Suprapubic skin (tissue), 4 donors: Measurements from ENCODE around the gene OR2A5.

Experiments used
- POLR2A ChIP-seq, 2 donors: fragments of 450-650 bp; IDR thresholded peaks; one replicate each; pipeline ENCODE4 v1.6.1; 2017; ENCODE audit warnings: antibody characterized with exemption in 2 of 2, mild to moderate bottlenecking in 2 of 2, moderate library complexity in 2 of 2
- POLR2AphosphoS5 ChIP-seq, 3 donors: sonication (generic); formaldehyde crosslinking; IDR thresholded peaks; one replicate each; pipeline ENCODE4 v1.6.1; 2017; ENCODE audit warnings: antibody characterized with exemption in 3 of 3
- TF ChIP-seq, protein P1 (sequence below), 2 donors: fragments of 200-600 bp in 1 of 2; fragments of 450-650 bp in 1 of 2; sonication (generic) in 1 of 2; IDR thresholded peaks; one replicate each; pipeline ENCODE4 v1.5.1; 2016 to 2019; ENCODE audit warnings: antibody characterized with exemption in 2 of 2, mild to moderate bottlenecking in 1 of 2, moderate library complexity in 1 of 2

DNA sequence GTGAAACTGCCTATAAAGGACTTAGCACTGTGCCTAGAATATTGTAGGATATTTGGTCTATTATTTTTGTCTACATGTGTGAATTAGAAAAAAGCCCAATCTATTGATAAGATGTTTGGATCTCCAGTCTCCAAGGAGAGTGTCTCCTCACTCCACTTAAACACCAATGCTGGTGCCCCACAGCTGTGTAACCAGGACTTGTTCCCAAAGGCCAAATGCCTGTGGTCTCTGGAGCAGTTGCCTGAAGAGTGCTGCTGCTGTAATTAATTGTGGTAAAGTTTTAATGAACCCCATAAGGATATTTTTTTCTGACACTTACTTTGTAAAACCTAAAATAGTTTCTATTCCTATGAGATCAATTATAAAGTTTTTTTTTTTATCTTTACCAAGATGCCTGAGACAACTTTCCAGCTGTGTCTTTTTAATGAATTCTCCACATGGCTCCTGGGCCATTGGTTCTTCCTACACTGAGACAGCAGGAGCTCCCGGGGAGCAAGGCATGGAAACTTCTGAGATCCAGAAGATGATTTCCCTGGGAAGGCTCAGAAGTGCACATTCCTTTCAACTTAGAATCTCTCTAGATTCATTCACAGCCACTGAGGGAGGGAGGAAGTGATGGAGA is 11.2 kb upstream of the OR2A5 start:
- no peak for TF ChIP-seq POLR2A (IDR thresholded peaks at IDR 0.05)
- TF ChIP-seq, protein P1, sequence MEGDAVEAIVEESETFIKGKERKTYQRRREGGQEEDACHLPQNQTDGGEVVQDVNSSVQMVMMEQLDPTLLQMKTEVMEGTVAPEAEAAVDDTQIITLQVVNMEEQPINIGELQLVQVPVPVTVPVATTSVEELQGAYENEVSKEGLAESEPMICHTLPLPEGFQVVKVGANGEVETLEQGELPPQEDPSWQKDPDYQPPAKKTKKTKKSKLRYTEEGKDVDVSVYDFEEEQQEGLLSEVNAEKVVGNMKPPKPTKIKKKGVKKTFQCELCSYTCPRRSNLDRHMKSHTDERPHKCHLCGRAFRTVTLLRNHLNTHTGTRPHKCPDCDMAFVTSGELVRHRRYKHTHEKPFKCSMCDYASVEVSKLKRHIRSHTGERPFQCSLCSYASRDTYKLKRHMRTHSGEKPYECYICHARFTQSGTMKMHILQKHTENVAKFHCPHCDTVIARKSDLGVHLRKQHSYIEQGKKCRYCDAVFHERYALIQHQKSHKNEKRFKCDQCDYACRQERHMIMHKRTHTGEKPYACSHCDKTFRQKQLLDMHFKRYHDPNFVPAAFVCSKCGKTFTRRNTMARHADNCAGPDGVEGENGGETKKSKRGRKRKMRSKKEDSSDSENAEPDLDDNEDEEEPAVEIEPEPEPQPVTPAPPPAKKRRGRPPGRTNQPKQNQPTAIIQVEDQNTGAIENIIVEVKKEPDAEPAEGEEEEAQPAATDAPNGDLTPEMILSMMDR (IDR thresholded peaks at IDR 0.05): no peak
- no peak for TF ChIP-seq POLR2AphosphoS5 (IDR thresholded peaks at IDR 0.05)
